H9 (cell line): Measurements from ENCODE around the gene TRPV4. TPM values are rescaled to one million over a fixed set of nuclear protein-coding genes. Genes with fewer than 3 reads are reported as not detected.
A peak's percentile ranks its signal among the peaks of the same experiment; 100 is the strongest.

ENCODE experiments used
- DNase-seq: peaks from one replicate; pipeline ENCODE4 v3.0.0-alpha.2; 2017
- H2AFZ ChIP-seq: one replicate; pipeline ENCODE4 v1.6.1; 2013; ENCODE audit warnings: mild to moderate bottlenecking, low read length, control low read depth, moderate library complexity
- H2AK5ac ChIP-seq: 2 replicates; pipeline ENCODE4 v1.6.1; 2013; ENCODE audit warnings: low read length, control low read depth, mixed read lengths; ENCODE audit not compliant: insufficient read length
- H2BK120ac ChIP-seq: one replicate; pipeline ENCODE4 v1.6.1; 2013; ENCODE audit warnings: low read depth, mild to moderate bottlenecking, low read length, control low read depth, inconsistent platforms; ENCODE audit not compliant: poor library complexity, severe bottlenecking
- H2BK12ac ChIP-seq: 2 replicates; pipeline ENCODE4 v1.6.1; 2013; ENCODE audit warnings: low read length, control low read depth, mixed read lengths, low read depth; ENCODE audit not compliant: insufficient read length
- H2BK15ac ChIP-seq: 2 replicates; pipeline ENCODE4 v1.6.1; 2013; ENCODE audit warnings: low read depth, low read length, control low read depth
- H2BK20ac ChIP-seq: one replicate; pipeline ENCODE4 v1.6.1; 2013; ENCODE audit warnings: low read depth, mild to moderate bottlenecking, low read length, control low read depth, inconsistent platforms; ENCODE audit not compliant: poor library complexity, severe bottlenecking
- H2BK5ac ChIP-seq: 2 replicates; pipeline ENCODE4 v1.6.1; 2013; ENCODE audit warnings: low read length, control low read depth, mixed read lengths; ENCODE audit not compliant: insufficient read length
- H3K14ac ChIP-seq: 2 replicates; pipeline ENCODE4 v1.6.1; 2013; ENCODE audit warnings: low read length, control low read depth; ENCODE audit not compliant: insufficient read depth
- H3K18ac ChIP-seq: 2 replicates; pipeline ENCODE4 v1.6.1; 2013; ENCODE audit warnings: low read depth, mild to moderate bottlenecking, mixed read lengths, low read length, control low read depth; ENCODE audit not compliant: insufficient read length
- H3K23ac ChIP-seq: 2 replicates; pipeline ENCODE4 v1.6.1; 2013; ENCODE audit warnings: low read length, control low read depth, mixed read lengths, low read depth; ENCODE audit not compliant: insufficient read length
- H3K23me2 ChIP-seq: 2 replicates; pipeline ENCODE4 v1.6.1; 2013; ENCODE audit warnings: low read depth, mild to moderate bottlenecking, mixed read lengths, low read length, control low read depth; ENCODE audit not compliant: insufficient read length, poor library complexity, severe bottlenecking
- H3K27ac ChIP-seq: 2 replicates; pipeline ENCODE4 v1.5.1; 2013; ENCODE audit warnings: low read length, control low read depth, mixed read lengths, low read depth; ENCODE audit not compliant: insufficient read length
- H3K27me3 ChIP-seq: 2 replicates; pipeline ENCODE4 v1.6.1; 2013; ENCODE audit warnings: low read length, control low read depth, inconsistent platforms; ENCODE audit not compliant: insufficient read depth
- H3K4ac ChIP-seq: 2 replicates; pipeline ENCODE4 v1.6.1; 2013; ENCODE audit warnings: low read depth, mild to moderate bottlenecking, control low read depth, inconsistent platforms, low read length, moderate library complexity
- H3K4me1 ChIP-seq: 2 replicates; pipeline ENCODE4 v1.6.1; 2013; ENCODE audit warnings: low read length, control low read depth, inconsistent platforms; ENCODE audit not compliant: insufficient read depth
- H3K4me2 ChIP-seq: 2 replicates; pipeline ENCODE4 v1.6.1; 2013; ENCODE audit warnings: low read length, control low read depth, mixed read lengths; ENCODE audit not compliant: insufficient read length, insufficient read depth
- H3K56ac ChIP-seq: 2 replicates; pipeline ENCODE4 v1.6.1; 2013; ENCODE audit warnings: low read depth, mild to moderate bottlenecking, mixed read lengths, low read length, control low read depth; ENCODE audit not compliant: insufficient read length
- H3K79me1 ChIP-seq: 2 replicates; pipeline ENCODE4 v1.6.1; 2013; ENCODE audit warnings: low read depth, mild to moderate bottlenecking, moderate library complexity, low read length, control low read depth, inconsistent platforms; ENCODE audit not compliant: insufficient read depth, poor library complexity, severe bottlenecking
- H3K79me2 ChIP-seq: 2 replicates; pipeline ENCODE4 v1.6.1; 2013; ENCODE audit warnings: low read length, control low read depth, inconsistent platforms; ENCODE audit not compliant: insufficient read depth
- H3K9ac ChIP-seq: 2 replicates; pipeline ENCODE4 v1.6.1; 2013; ENCODE audit warnings: low read length, control low read depth, mixed read lengths; ENCODE audit not compliant: insufficient read length; ENCODE audit errors: extremely low read depth
- H3K9me3 ChIP-seq: one replicate; pipeline ENCODE4 v1.6.1; 2013; ENCODE audit warnings: low read depth, low read length, inconsistent platforms; ENCODE audit not compliant: control insufficient read depth
- H3T11ph ChIP-seq: one replicate; pipeline ENCODE4 v1.6.1; 2013; ENCODE audit warnings: mild to moderate bottlenecking, low read length, control low read depth, inconsistent platforms
- H4K20me1 ChIP-seq: one replicate; pipeline ENCODE4 v1.6.1; 2013; ENCODE audit not compliant: control insufficient read depth, insufficient read length, insufficient read depth
- H4K5ac ChIP-seq: 2 replicates; pipeline ENCODE4 v1.6.1; 2013; ENCODE audit warnings: low read depth, mild to moderate bottlenecking, mixed read lengths, low read length, control low read depth; ENCODE audit not compliant: insufficient read length
- H4K8ac ChIP-seq: replicated peaks from 2 replicates; pipeline ENCODE4 v1.6.1; 2013; ENCODE audit warnings: low read length, control low read depth, mixed read lengths, low read depth; ENCODE audit not compliant: insufficient read length
- H4K91ac ChIP-seq: 2 replicates; pipeline ENCODE4 v1.6.1; 2013; ENCODE audit warnings: low read depth, mild to moderate bottlenecking, moderate library complexity, mixed read lengths, low read length, control low read depth; ENCODE audit not compliant: insufficient read length
- H3K27ac Mint-ChIP-seq, 3 experiments: 2 replicates in 2 of 3; 3 replicates in 1 of 3; pipeline ENCODE4 v1.8.0; 2020 to 2021; ENCODE audit warnings: mixed read lengths in 3 of 3, mild to moderate bottlenecking in 1 of 3, moderate library complexity in 1 of 3
- H3K27me3 Mint-ChIP-seq: 2 replicates; pipeline ENCODE4 v1.8.0; 2021; ENCODE audit warnings: low read depth, mild to moderate bottlenecking, moderate library complexity, mixed read lengths
- H3K36me3 Mint-ChIP-seq, 3 experiments: 2 replicates in 2 of 3; 3 replicates in 1 of 3; pipeline ENCODE4 v1.8.0; 2020 to 2021; ENCODE audit warnings: low read depth in 3 of 3, mixed read lengths in 3 of 3; ENCODE audit not compliant: insufficient read depth in 1 of 3
- H3K4me1 Mint-ChIP-seq, 2 experiments: 2 replicates each; pipeline ENCODE4 v1.8.0; 2020; ENCODE audit warnings: mixed read lengths in 2 of 2
- H3K4me3 Mint-ChIP-seq, 2 experiments: 2 replicates in 1 of 2; 3 replicates in 1 of 2; pipeline ENCODE4 v1.8.0; 2020 to 2021; ENCODE audit warnings: mild to moderate bottlenecking in 2 of 2, mixed read lengths in 2 of 2, moderate library complexity in 1 of 2
- H3K9me3 Mint-ChIP-seq, 2 experiments: 2 replicates in 1 of 2; 3 replicates in 1 of 2; pipeline ENCODE4 v1.8.0; 2020; ENCODE audit warnings: mild to moderate bottlenecking in 2 of 2, mixed read lengths in 2 of 2, moderate library complexity in 1 of 2
- WGBS: extraction: QIAGEN DNeasy Blood & Tissue Kit; methylation state at CpG from one replicate; pipeline ENCODE4 v1.1.7; 2013; ENCODE audit warnings: missing lambda C conversion rate, low lambda C conversion rate, mixed read lengths; ENCODE audit not compliant: insufficient read length; ENCODE audit errors: extremely low coverage; 5-methylcytosine and 5-hydroxymethylcytosine counted together
- total RNA-seq: library from RNA; stranded (reverse); gene quantifications from 2 replicates; pipeline ENCODE4 v1.2.1, GENCODE V29; 2021
- TF ChIP-seq, protein P1 (sequence below): fragments of 200-600 bp; sonication (generic); conservative IDR thresholded peaks from 3 replicates; pipeline ENCODE4 v1.8.0; 2021; ENCODE audit warnings: antibody characterized with exemption, mild to moderate bottlenecking

The TRPV4 gene
- total RNA-seq, 1 experiment from 2014 or later: 4.9 TPM

DNA sequence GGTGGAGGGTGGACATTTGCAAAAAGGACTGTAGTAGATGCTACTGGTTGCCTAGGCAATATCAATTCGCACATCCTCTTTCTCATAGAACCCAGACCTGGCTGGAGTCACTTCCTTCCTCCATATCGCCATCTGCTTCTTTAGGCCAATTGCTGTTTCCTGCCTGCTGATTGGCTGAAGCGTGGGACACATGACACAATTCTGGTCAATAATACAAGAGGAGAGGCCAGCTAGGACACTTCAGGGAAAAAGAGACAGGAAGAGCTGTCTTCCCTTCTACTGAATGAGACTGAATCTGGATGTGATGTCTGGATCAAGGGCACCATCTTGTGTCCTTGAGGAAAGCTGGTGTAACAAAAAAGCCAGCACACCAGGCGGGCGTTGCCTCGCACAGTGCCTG lies 53.8 kb downstream of the TRPV4 start:
- Histone ChIP-seq H2BK5ac (no peak overlapping the region), H3K23me2 (no peaks in the 10 kb centered on the region), H3K14ac (no peak overlapping the region), H3K4me2 (no peak overlapping the region), H3K18ac (no peak overlapping the region), H3K4me1 (no peaks in the 10 kb centered on the region), H3K56ac (no peak overlapping the region), H3K9me3 (no peaks in the 10 kb centered on the region), H2BK20ac (no peak overlapping the region), H3K27ac (no peak overlapping the region), H3K79me2 (no peaks in the 10 kb centered on the region), H2BK120ac (no peak overlapping the region), H2AFZ (no peak overlapping the region), H4K5ac (no peak overlapping the region), H4K8ac (no peak overlapping the region), H3K4ac (no peak overlapping the region), H3K23ac (no peak overlapping the region), H3K79me1 (no peaks in the 10 kb centered on the region), H3K9ac (no peak overlapping the region), H2AK5ac (no peak overlapping the region), H3T11ph (no peak overlapping the region), H4K91ac (no peak overlapping the region), H2BK12ac (no peak overlapping the region), H3K27me3 (no peaks in the 10 kb centered on the region), H4K20me1 (no peaks in the 10 kb centered on the region), H2BK15ac (no peak overlapping the region)
- peaks cover 2% of the 10 kb centered on the region; the same call in 1 of the 2 replicates for H3K27me3 Mint-ChIP-seq
- peaks cover 2 to 3% of the 10 kb centered on the region in 2 experiments; a peak in 2 of 5 replicates for H3K9me3 Mint-ChIP-seq
- no CpG with 5 or more reads among the region's 6 CpGs for WGBS
- peaks cover 0 to 6% (median 2%) of the 10 kb centered on the region in 3 experiments; a peak in 2 of 7 replicates for H3K36me3 Mint-ChIP-seq
- DNase-seq: peak; percentile 35
- TF ChIP-seq, protein P1, sequence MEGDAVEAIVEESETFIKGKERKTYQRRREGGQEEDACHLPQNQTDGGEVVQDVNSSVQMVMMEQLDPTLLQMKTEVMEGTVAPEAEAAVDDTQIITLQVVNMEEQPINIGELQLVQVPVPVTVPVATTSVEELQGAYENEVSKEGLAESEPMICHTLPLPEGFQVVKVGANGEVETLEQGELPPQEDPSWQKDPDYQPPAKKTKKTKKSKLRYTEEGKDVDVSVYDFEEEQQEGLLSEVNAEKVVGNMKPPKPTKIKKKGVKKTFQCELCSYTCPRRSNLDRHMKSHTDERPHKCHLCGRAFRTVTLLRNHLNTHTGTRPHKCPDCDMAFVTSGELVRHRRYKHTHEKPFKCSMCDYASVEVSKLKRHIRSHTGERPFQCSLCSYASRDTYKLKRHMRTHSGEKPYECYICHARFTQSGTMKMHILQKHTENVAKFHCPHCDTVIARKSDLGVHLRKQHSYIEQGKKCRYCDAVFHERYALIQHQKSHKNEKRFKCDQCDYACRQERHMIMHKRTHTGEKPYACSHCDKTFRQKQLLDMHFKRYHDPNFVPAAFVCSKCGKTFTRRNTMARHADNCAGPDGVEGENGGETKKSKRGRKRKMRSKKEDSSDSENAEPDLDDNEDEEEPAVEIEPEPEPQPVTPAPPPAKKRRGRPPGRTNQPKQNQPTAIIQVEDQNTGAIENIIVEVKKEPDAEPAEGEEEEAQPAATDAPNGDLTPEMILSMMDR: peak; percentile 11; the same call in 1 of the 3 replicates
- no peak overlapping the region; a peak in 1 of 7 replicates for H3K27ac Mint-ChIP-seq
- peaks cover 6 to 8% of the 10 kb centered on the region in 2 experiments for H3K4me1 Mint-ChIP-seq
- H3K4me3 Mint-ChIP-seq: no peak overlapping the region
